PC-9 (cell line): ENCODE results near the gene SELENOS.

Experiments used
- CTCF ChIP-seq: fragments of 200-600 bp; sonication (generic); conservative IDR thresholded peaks from 2 replicates; pipeline ENCODE4 v1.6.1; 2017; ENCODE audit warnings: mixed run types, antibody characterized with exemption, mild to moderate bottlenecking, moderate library complexity
- EZH2 ChIP-seq: fragments of 200-600 bp; sonication (generic); IDR thresholded peaks from 2 replicates; pipeline ENCODE4 v1.8.0; 2017; ENCODE audit warnings: antibody characterized with exemption, low read depth

DNA sequence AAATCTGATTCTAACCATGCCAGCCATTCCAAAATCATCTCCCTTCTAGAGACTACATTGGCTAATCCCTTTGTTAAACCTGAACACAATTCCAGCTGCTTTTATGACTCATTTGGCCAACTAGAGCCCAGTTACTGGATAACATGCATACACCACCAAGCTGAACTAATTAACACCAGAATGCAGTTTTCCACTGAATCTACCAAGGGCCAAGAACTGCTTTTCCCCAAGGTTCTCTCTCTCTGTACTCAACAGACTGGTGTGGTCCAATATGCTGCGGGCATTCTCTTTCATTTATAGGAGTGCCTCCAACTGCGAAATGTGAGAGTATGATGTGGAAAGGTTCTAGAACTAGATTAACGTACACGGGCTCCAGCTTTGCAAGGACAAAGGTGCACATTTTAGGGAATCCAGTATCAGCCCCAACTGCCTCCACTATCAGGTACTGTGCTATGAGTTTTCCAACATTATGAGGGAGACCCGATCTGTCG lies 26.9 kb downstream of the SELENOS start:
- TF ChIP-seq CTCF (no peak), EZH2 (no peak)
